ENCODE results near the gene PLXNA2.

PLXNA2 gene

DNA sequence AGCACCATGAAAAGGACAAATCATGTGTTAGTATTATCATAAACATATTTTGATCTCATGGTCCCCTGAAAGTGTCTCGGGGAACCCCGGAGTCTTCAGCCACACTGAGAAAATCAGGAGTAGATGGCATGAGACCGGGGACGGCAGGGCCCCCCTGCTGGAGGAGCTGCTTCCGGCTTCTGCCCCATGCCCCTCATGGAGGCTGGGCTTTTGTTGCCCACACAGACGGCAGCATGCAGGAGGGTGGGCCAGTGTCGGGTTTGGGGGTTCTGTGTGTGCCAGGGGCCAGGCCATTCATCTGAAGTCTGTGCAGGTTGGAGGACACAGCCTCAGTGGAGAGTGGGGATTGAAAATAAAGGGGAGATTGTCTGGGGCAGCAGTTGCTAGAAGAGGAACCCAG lies 258.2 kb downstream of the PLXNA2 start:
- in situ Hi-C loops (cut with HindIII; ENCODE audit: low sequenced_read_pairs): no loop called here

GRCh38 chr1:207984831-207985572 lies 259.2 kb downstream of the PLXNA2 start:
- in situ Hi-C loops (cut with HindIII; ENCODE audit: low sequenced_read_pairs): no loop called here

- in situ Hi-C loops (cut with HindIII; ENCODE audit: low sequenced_read_pairs): no loop called here
Observed at GRCh38 chr1:207983044-207983635, 261.0 kb downstream of the PLXNA2 start.

DNA sequence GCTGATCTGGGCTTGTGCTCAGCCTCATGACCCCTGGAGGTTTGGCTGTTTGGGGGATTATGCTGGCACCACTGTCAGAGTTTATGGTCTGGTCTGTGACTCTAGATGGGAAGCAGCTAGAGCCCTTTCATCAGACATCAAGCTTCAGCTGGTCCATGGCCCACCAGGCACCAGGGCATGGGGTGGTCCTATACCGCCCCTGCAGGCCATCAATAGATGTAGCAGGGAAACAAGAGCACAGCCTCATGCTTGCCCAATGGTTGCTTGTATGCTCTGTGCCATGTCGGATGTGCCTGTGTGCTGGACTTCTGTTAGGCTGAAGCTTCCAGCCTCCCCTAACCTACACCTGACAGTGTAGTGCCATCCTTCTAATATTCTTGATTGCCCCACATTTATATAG lies 262.2 kb downstream of the PLXNA2 start:
- in situ Hi-C loops (cut with HindIII; ENCODE audit: low sequenced_read_pairs): no loop called here

DNA sequence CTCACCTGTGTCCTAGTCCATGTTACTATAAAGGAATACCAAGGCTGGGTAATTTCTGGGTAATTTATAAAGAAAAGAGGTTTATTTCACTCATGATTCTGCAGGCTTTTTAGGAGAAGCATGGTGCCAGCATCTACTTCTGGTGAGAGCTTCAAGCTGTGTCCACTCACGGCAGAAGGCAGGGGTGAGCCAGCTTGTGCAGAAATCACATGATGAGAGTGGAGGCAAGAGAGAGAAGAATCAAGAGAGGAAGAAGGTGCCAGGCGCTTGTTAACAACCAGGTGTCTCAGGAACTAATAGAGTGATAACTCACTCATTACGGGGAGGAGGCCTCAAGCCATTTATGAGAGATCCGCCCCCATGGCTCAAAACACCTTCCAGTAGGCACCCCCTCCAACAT lies 265.7 kb downstream of the PLXNA2 start:
- in situ Hi-C loops (cut with HindIII; ENCODE audit: low sequenced_read_pairs): no loop called here

DNA sequence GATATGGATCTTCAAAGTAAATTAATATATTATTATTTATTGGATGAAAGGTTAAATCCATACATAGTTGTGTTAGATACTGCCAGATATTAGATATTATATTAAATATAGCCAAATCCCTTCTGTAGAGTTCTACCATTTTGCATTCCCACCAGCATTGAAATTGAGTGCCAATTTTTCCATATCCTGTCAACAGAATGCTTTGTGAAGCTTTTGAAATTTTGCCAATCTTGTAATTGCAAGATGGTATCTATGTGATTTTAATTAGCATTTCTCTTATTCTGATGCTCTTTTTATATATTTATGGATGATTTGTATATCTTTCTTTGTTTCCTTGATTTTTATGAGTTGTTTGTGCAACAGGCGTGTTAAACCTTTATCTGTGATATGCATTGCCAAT lies 266.3 kb downstream of the PLXNA2 start:
- in situ Hi-C loops (cut with HindIII; ENCODE audit: low sequenced_read_pairs): no loop called here

GRCh38 chr1:207973898-207974568 lies 270.2 kb downstream of the PLXNA2 start:
- in situ Hi-C loops (cut with HindIII; ENCODE audit: low sequenced_read_pairs): loop anchor here (5.0 kb wide), 1 partner anchor 33 kb away; no protein-coding TSS in a partner anchor

- in situ Hi-C loops (cut with HindIII; ENCODE audit: low sequenced_read_pairs): loop anchor here (5.0 kb wide), 1 partner anchor 35 kb away; no protein-coding TSS in a partner anchor
Observed at GRCh38 chr1:207972337-207972736, 271.8 kb downstream of the PLXNA2 start.
